NCI-H774 (cell line): ENCODE data around the gene VLDLR.
"Not testable (repeated sequence)": the region's sequence is repeated elsewhere in the genome, so short reads cannot be mapped to it uniquely, and the experiment has no call there.

Experiments used
- DNase-seq: peaks from one replicate; lab custom pipeline; 2025; lab: John Stamatoyannopoulos, UW

The VLDLR gene

GRCh38 chr9:2663461-2664173, 42.0 kb downstream of the VLDLR start:
- DNase-seq, result no peak

GRCh38 chr9:2664174-2665065, 42.8 kb downstream of the VLDLR start:
- DNase-seq, result no peak

- DNase-seq, result no peak
These were observed 45.0 kb downstream of the VLDLR start for GRCh38 chr9:2666569-2666968.

- no peak for DNase-seq
These were observed 51.6 kb downstream of the VLDLR start for GRCh38 chr9:2673161-2673560.

GRCh38 chr9:2674141-2674824, 52.7 kb downstream of the VLDLR start:
- no peak for DNase-seq

- DNase-seq, result no peak
These were observed 54.2 kb downstream of the VLDLR start for GRCh38 chr9:2675834-2676233.

- DNase-seq, result peak; percentile 26
These were observed 54.9 kb downstream of the VLDLR start for GRCh38 chr9:2676466-2676865.

GRCh38 chr9:2677915-2678889, 56.6 kb downstream of the VLDLR start:
- peak; percentile 36 for DNase-seq

- DNase-seq, result no peak
These were observed 57.4 kb downstream of the VLDLR start for GRCh38 chr9:2679011-2679410.

GRCh38 chr9:2681981-2682380, 60.4 kb downstream of the VLDLR start:
- DNase-seq, result no peak

GRCh38 chr9:2686911-2687310, 65.3 kb downstream of the VLDLR start:
- DNase-seq, result no peak

- DNase-seq, result no peak
These were observed 67.0 kb downstream of the VLDLR start for GRCh38 chr9:2688636-2689035.

- no peak for DNase-seq
These were observed 69.6 kb downstream of the VLDLR start for GRCh38 chr9:2691212-2691611.

- DNase-seq, result no peak
These were observed 70.0 kb downstream of the VLDLR start for GRCh38 chr9:2691626-2692025.

GRCh38 chr9:2693056-2693455, 71.5 kb downstream of the VLDLR start:
- no peak for DNase-seq

- DNase-seq, result no peak
These were observed 75.9 kb downstream of the VLDLR start for GRCh38 chr9:2697492-2697891.

GRCh38 chr9:2700398-2700797, 78.8 kb downstream of the VLDLR start:
- DNase-seq, result no peak

GRCh38 chr9:2700909-2701550, 79.4 kb downstream of the VLDLR start:
- DNase-seq, result no peak

GRCh38 chr9:2704504-2704903, 82.9 kb downstream of the VLDLR start:
- DNase-seq, result no peak

- DNase-seq, result not testable (repeated sequence)
These were observed 85.7 kb downstream of the VLDLR start for GRCh38 chr9:2707256-2707655.
